Mesenchymal stem cell (in vitro differentiated cells and primary cell): ENCODE results near the gene GLT6D1.

ENCODE experiments used
- DNase-seq: peaks from one replicate; pipeline ENCODE4 v3.0.0-alpha.2; 2013
- H2AFZ ChIP-seq: one replicate; pipeline ENCODE4 v1.6.1; 2013; ENCODE audit warnings: low read depth, mild to moderate bottlenecking, control low read depth, inconsistent platforms, low read length, moderate library complexity
- H2AK5ac ChIP-seq: 2 replicates; pipeline ENCODE4 v1.6.1; 2013; ENCODE audit warnings: low read length, moderate library complexity, mild to moderate bottlenecking, inconsistent platforms; ENCODE audit not compliant: severe bottlenecking
- H2BK120ac ChIP-seq: one replicate; pipeline ENCODE4 v1.6.1; 2013; ENCODE audit warnings: low read depth, mild to moderate bottlenecking, inconsistent platforms, low read length, moderate library complexity
- H2BK12ac ChIP-seq, 2 experiments: one replicate each; pipeline ENCODE4 v1.6.1; 2013; ENCODE audit warnings: inconsistent platforms in 2 of 2, low read length in 2 of 2, mild to moderate bottlenecking in 2 of 2, moderate library complexity in 2 of 2, control low read depth in 1 of 2
- H2BK15ac ChIP-seq: one replicate; pipeline ENCODE4 v1.6.1; 2013; ENCODE audit warnings: mild to moderate bottlenecking, low read depth, inconsistent platforms; ENCODE audit not compliant: poor library complexity, severe bottlenecking
- H2BK5ac ChIP-seq: 2 replicates; pipeline ENCODE4 v1.6.1; 2013; ENCODE audit warnings: low read depth, mild to moderate bottlenecking, low read length, control low read depth, inconsistent platforms; ENCODE audit not compliant: poor library complexity, severe bottlenecking
- H3K14ac ChIP-seq, 2 experiments: one replicate each; pipeline ENCODE4 v1.6.1; 2013; ENCODE audit warnings: inconsistent platforms in 2 of 2, low read length in 2 of 2, control low read depth in 1 of 2, mild to moderate bottlenecking in 1 of 2, moderate library complexity in 1 of 2
- H3K18ac ChIP-seq, 2 experiments: one replicate each; pipeline ENCODE4 v1.6.1; 2013; ENCODE audit warnings: inconsistent platforms in 2 of 2, low read length in 2 of 2, control low read depth in 1 of 2, low read depth in 1 of 2, mild to moderate bottlenecking in 1 of 2
- H3K23ac ChIP-seq, 2 experiments: one replicate each; pipeline ENCODE4 v1.6.1; 2013; ENCODE audit warnings: inconsistent platforms in 2 of 2, low read length in 2 of 2, mild to moderate bottlenecking in 2 of 2, moderate library complexity in 2 of 2, control low read depth in 1 of 2
- H3K27ac ChIP-seq: 2 replicates; pipeline ENCODE4 v1.5.1; 2013; ENCODE audit warnings: mild to moderate bottlenecking, moderate library complexity, low read length, control low read depth, inconsistent platforms; ENCODE audit not compliant: poor library complexity, severe bottlenecking
- H3K27me3 ChIP-seq, 2 experiments: 2 replicates each; pipeline versions ENCODE4 v1.6.1 to v1.7.0; 2013; ENCODE audit warnings: low read length in 2 of 2, mild to moderate bottlenecking in 2 of 2, moderate library complexity in 2 of 2, control low read depth in 1 of 2, inconsistent platforms in 1 of 2; ENCODE audit not compliant: control insufficient read depth in 1 of 2, insufficient read depth in 1 of 2
- H3K36me3 ChIP-seq, 2 experiments: 2 replicates each; pipeline versions ENCODE4 v1.6.1 to v1.7.0; 2013; ENCODE audit warnings: low read length in 2 of 2, control low read depth in 1 of 2, inconsistent platforms in 1 of 2, low read depth in 1 of 2, mild to moderate bottlenecking in 1 of 2; ENCODE audit not compliant: insufficient read depth in 2 of 2, control insufficient read depth in 1 of 2
- H3K4ac ChIP-seq, 2 experiments: one replicate each; pipeline ENCODE4 v1.6.1; 2013; ENCODE audit warnings: inconsistent platforms in 2 of 2, low read length in 2 of 2, mild to moderate bottlenecking in 2 of 2, moderate library complexity in 2 of 2, control low read depth in 1 of 2, low read depth in 1 of 2
- H3K4me1 ChIP-seq: 2 replicates; pipeline ENCODE4 v1.6.1; 2013; ENCODE audit warnings: low read depth, low read length, control low read depth; ENCODE audit not compliant: control insufficient read depth, insufficient read depth
- H3K4me2 ChIP-seq: 2 replicates; pipeline ENCODE4 v1.6.1; 2013; ENCODE audit warnings: low read length, mild to moderate bottlenecking, inconsistent platforms; ENCODE audit not compliant: poor library complexity, severe bottlenecking
- H3K4me3 ChIP-seq, 2 experiments: 2 replicates each; pipeline versions ENCODE4 v1.5.1 to v1.7.0; 2013; ENCODE audit warnings: low read length in 2 of 2, mild to moderate bottlenecking in 2 of 2, control low read depth in 1 of 2, low read depth in 1 of 2; ENCODE audit not compliant: insufficient read depth in 1 of 2
- H3K79me1 ChIP-seq: replicated peaks from 2 replicates; pipeline ENCODE4 v1.6.1; 2013; ENCODE audit warnings: mild to moderate bottlenecking, control low read depth, low read length, inconsistent platforms; ENCODE audit not compliant: poor library complexity, severe bottlenecking
- H3K9ac ChIP-seq: 2 replicates; pipeline ENCODE4 v1.7.0; 2013; ENCODE audit warnings: mild to moderate bottlenecking, low read length, moderate library complexity
- H3K9me3 ChIP-seq: 2 replicates; pipeline ENCODE4 v1.7.0; 2013; ENCODE audit warnings: mild to moderate bottlenecking, low read length; ENCODE audit not compliant: control insufficient read depth
- H4K8ac ChIP-seq: one replicate; pipeline ENCODE4 v1.6.1; 2013; ENCODE audit warnings: inconsistent platforms, mild to moderate bottlenecking, low read length, moderate library complexity
- H4K91ac ChIP-seq: one replicate; pipeline ENCODE4 v1.6.1; 2013; ENCODE audit warnings: mild to moderate bottlenecking, low read length, inconsistent platforms
- WGBS: methylation state at CpG from one replicate; pipeline ENCODE4 v1.1.7; 2013; ENCODE audit warnings: mixed read lengths; 5-methylcytosine and 5-hydroxymethylcytosine counted together

Gene GLT6D1

GRCh38 chr9:135601988-135602387, 37.4 kb downstream of the GLT6D1 start:
- Histone ChIP-seq H3K36me3 (no peaks in the 10 kb centered on the region), H3K4ac (no peak overlapping the region), H3K27ac (no peak overlapping the region), H3K4me2 (no peak overlapping the region), H3K4me1 (peaks cover 2% of the 10 kb centered on the region), H4K91ac (no peak overlapping the region), H2AK5ac (no peak overlapping the region), H3K27me3 (peaks cover 0 to 55% of the 10 kb centered on the region in 2 experiments), H3K18ac (no peak overlapping the region), H2BK15ac (no peak overlapping the region), H3K14ac (no peak overlapping the region), H2BK120ac (no peak overlapping the region), H2AFZ (no peak overlapping the region), H3K79me1 (no peaks in the 10 kb centered on the region), H3K23ac (no peak overlapping the region), H3K4me3 (no peak overlapping the region), H3K9me3 (no peaks in the 10 kb centered on the region), H3K9ac (no peak overlapping the region), H2BK12ac (no peak overlapping the region), H2BK5ac (no peak overlapping the region), H4K8ac (no peak overlapping the region)
- WGBS = 89% methylated on average over 8 of the region's 8 CpGs
- no peak for DNase-seq

- H3K79me1 ChIP-seq = no peaks in the 10 kb centered on the region
- 62% methylated on average over 4 of the region's 5 CpGs for WGBS
- no peak overlapping the region for H3K4me3 ChIP-seq
- H3K9ac ChIP-seq = no peak overlapping the region
- H2AFZ ChIP-seq = no peak overlapping the region
- H2BK12ac ChIP-seq = no peak overlapping the region
- H3K18ac ChIP-seq = no peak overlapping the region
- no peak overlapping the region for H3K23ac ChIP-seq
- peaks cover 2% of the 10 kb centered on the region for H3K4me1 ChIP-seq
- no peak overlapping the region for H4K8ac ChIP-seq
- peaks cover 0 to 62% of the 10 kb centered on the region in 2 experiments for H3K27me3 ChIP-seq
- no peaks in the 10 kb centered on the region for H3K36me3 ChIP-seq
- H2BK15ac ChIP-seq = no peak overlapping the region
- no peak overlapping the region for H3K4ac ChIP-seq
- no peaks in the 10 kb centered on the region for H3K9me3 ChIP-seq
- H2BK120ac ChIP-seq = no peak overlapping the region
- no peak overlapping the region for H3K4me2 ChIP-seq
- H2AK5ac ChIP-seq = no peak overlapping the region
- no peak overlapping the region for H3K27ac ChIP-seq
- no peak for DNase-seq
- no peak overlapping the region for H3K14ac ChIP-seq
- H4K91ac ChIP-seq = no peak overlapping the region
- no peak overlapping the region for H2BK5ac ChIP-seq
Observed at GRCh38 chr9:135600296-135600817, 39.0 kb downstream of the GLT6D1 start.

- Histone ChIP-seq H2BK120ac (no peak overlapping the region), H2AFZ (no peak overlapping the region), H2BK15ac (no peak overlapping the region), H2BK5ac (no peak overlapping the region), H3K4me1 (no peaks in the 10 kb centered on the region), H3K14ac (no peak overlapping the region), H3K27ac (no peak overlapping the region), H2BK12ac (no peak overlapping the region), H3K18ac (no peak overlapping the region), H4K8ac (no peak overlapping the region), H3K9me3 (no peaks in the 10 kb centered on the region), H3K9ac (no peak overlapping the region), H3K4me3 (no peak overlapping the region), H4K91ac (no peak overlapping the region), H3K4me2 (no peak overlapping the region), H3K23ac (no peak overlapping the region), H2AK5ac (no peak overlapping the region), H3K27me3 (peaks cover 0 to 53% of the 10 kb centered on the region in 2 experiments), H3K4ac (no peak overlapping the region), H3K79me1 (no peaks in the 10 kb centered on the region), H3K36me3 (no peaks in the 10 kb centered on the region)
- WGBS = 68% methylated on average over 2 of the region's 2 CpGs
- no peak for DNase-seq
Observed at GRCh38 chr9:135596211-135596610, 43.1 kb downstream of the GLT6D1 start.

DNA sequence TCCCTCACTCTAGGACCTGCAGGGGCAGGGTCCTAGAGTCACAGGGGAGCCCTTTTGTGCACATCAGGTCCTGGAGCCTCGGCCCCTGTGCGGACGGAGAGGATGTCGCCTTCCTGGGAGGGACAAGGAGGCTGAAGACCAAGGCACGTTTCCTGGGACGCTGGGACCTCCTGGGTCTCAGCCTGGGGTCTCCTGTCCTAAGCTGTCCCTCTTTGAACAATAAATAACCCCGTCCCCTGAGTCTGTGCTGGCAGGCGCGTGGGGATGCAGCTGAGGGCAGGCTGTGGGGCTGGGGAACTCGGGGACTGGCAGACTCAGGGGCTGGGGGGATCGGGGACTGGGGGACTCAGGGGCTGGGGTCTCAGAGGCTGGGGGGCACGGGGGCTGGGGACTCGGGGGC, 46.7 kb downstream of the GLT6D1 start:
- no peaks in the 10 kb centered on the region for H3K79me1 ChIP-seq
- H3K27me3 ChIP-seq = peaks cover 0 to 38% of the 10 kb centered on the region in 2 experiments
- H2AFZ ChIP-seq = no peak overlapping the region
- H4K91ac ChIP-seq = no peak overlapping the region
- H3K14ac ChIP-seq = no peak overlapping the region
- H2AK5ac ChIP-seq = no peak overlapping the region
- H2BK5ac ChIP-seq = no peak overlapping the region
- H2BK15ac ChIP-seq = no peak overlapping the region
- no peak overlapping the region for H3K4ac ChIP-seq
- H3K27ac ChIP-seq = no peak overlapping the region
- no peak overlapping the region for H2BK120ac ChIP-seq
- no peaks in the 10 kb centered on the region for H3K4me1 ChIP-seq
- WGBS = 82% methylated on average over 10 of the region's 13 CpGs
- no peaks in the 10 kb centered on the region for H3K9me3 ChIP-seq
- H2BK12ac ChIP-seq = no peak overlapping the region
- no peak overlapping the region for H3K23ac ChIP-seq
- no peak overlapping the region for H3K4me3 ChIP-seq
- no peaks in the 10 kb centered on the region for H3K36me3 ChIP-seq
- H3K18ac ChIP-seq = no peak overlapping the region
- no peak overlapping the region for H3K4me2 ChIP-seq
- H4K8ac ChIP-seq = no peak overlapping the region
- no peak overlapping the region for H3K9ac ChIP-seq
- no peak for DNase-seq
